Endometrium (tissue), 2 donors: ENCODE data around the gene C4orf36.
"Not testable (repeated sequence)": the region's sequence is repeated elsewhere in the genome, so short reads cannot be mapped to it uniquely, and the experiment has no call there.

Source experiments
- FAIRE-seq: peaks from 2 replicates; lab custom pipeline; 2012; peaks lifted over from hg19 to GRCh38; lab: Jason Lieb, UNC
- donor health status: control.
- donor health status: control.

Gene C4orf36

DNA sequence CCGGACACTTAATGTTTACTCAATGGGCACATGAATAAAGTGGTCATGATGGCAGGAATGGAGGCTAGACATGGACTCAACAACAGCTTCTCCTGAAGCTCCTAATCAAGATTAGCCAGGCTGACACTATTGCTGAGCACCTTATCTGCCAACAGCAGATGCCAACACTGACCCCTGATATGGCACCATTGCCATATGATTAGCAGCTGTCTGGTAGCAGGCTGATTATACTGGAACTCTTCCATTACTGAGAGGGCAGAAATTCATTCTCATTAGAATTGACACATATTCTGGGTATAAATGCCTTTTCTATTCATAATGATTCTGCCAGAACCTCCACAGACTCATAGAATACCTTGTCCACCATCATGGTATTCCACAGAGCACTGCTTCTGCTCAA is 24.2 kb upstream of the C4orf36 start:
- no peak for FAIRE-seq

DNA sequence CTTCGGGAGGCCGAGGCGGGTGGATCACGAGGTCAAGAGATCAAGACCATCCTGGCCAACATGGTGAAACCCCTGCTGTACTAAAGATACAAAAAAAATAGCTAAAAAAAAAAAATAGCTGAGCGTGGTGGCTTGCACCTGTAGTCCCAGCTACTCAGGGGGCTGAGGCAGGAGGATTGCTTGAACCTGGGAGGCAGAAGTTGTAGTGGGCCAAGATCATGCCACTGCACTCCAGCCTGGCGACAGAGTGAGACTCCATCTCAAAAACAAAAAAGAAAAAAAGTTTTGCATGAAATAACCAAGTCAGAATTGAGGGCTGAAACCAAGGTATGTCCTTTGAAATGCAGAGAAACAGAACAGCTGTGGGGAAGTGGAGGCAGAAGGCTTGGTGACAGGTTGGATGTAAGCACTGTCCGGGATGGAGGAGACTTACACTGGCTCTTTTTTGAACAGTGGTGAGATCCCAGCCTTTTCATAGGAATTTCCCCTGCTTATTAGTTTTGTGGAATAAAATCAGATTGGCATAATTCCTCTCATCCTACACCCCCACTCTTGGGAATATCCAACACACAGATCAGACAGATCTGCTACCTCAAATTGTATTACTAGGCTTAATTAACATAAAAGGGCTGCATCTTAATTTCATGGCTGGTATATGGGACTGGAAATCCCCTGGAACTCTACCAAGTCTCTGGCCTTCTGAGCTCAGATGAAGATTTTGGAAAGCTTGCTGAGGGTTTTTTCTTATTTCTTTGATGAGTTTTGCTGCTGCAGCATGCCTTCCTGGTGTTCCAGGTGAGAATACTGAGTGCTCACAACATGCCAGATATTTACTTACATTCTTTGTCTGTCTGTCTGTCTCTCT is 18.8 kb upstream of the C4orf36 start:
- no peak for FAIRE-seq

DNA sequence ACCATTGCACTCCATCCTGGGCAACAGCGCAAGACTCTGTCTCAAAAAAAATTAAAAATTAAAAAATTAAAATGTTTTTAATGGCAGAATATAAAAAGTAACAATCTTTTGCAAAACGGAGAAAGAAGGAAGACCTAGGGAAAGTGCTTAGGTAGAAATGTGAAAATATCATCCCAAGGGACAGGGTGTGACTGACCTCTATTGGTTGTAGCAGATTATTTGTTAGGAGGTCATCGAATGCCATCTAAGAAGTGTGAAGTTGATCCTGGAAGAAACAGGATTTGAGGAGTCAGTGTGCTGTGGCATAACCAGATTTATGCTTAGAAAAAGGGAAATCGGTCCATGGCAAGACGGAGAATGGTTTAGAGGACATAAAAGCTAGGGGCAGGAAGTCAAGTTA is 18.1 kb upstream of the C4orf36 start:
- FAIRE-seq: no peak

DNA sequence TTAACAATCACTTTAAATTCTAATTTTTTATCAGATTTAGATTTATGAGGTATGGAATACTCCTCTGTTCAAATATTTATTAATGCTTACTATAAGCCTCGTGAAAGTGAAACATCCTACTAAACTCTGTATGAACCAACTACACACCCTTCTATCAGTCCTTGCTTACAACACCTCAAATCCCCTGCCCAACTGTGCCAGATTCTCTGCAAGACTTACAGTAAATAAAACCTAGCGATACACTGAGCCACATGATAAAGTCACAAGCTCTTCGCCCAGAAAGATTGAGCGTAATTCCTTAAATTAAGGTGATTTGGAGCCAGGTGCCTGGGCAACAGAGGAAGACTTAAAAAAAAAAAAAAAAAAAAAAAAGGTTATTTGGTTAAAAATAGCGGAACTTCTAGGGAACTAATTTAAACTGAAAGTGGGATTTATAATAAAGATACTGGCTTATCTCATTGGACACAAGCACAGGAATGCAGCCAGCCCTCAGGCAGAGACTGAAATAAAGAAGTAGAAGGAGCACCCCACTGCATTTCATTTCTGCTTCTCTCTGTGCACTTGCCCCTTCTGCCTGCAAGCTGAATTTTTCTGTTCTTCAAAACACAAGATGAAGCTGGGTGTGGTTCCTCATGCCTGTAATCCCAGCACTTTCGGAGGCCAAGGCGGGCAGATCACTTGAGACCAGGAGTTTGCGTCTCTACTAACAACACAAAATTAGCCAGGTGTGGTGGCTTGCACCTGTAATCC is 17.5 kb upstream of the C4orf36 start:
- no peak for FAIRE-seq

DNA sequence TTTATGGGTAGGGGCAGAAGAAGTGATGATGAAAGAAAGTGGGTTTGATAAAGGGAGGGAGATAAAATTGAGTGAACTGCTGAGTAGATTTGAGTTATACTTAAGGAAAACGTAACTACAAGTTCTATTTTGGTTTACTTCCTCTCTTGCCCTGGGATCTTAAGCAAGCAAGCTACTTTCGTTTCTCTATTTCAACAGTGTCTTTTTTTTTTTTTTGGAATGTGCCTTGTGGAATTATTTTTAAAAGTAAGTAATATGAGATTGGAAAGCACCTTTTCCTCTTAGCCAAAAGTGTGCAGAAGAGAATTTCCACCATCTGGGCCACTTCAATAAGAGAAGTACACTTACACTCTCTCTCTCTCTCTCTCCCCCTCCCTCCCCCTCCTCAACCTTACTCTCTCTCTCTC is 16.0 kb upstream of the C4orf36 start:
- no peak for FAIRE-seq

DNA sequence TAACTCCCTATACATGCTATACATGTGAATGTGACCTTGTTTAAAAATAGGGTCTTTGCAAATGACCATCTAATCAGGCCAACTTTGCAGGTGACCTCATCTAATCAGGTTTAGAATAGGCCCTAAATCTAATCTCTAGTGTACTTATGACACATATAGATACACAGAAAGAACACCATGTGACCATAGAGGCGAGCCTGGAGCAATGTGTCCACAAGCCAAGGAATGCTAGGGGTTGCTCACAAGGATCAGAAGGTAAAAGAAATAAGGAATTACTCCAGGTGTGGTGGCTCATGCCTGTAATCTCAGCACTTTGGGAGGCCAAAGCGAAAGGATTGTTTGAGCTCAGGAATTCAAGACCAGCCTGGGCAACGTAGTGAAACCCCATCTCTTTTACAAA is 9.6 kb upstream of the C4orf36 start:
- no peak for FAIRE-seq

DNA sequence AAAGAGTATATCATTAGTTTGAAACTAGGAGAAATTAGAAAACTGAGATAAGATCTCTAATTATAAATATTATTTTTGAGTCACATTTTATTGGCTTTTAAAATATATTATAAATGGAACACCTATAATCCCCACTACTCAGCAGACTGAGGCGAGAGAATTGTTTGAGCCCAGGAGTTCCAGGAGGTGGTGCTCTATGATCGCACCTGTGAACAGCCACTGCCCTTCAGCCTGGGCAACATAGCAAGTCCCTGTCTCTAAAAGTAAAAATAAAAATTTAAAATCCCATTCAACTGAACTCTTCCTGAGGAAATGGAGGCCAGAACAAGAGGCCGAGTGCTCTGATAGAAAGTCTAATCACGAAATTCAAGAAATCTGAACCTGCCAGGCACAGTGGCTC is 6.3 kb upstream of the C4orf36 start:
- FAIRE-seq: no peak

DNA sequence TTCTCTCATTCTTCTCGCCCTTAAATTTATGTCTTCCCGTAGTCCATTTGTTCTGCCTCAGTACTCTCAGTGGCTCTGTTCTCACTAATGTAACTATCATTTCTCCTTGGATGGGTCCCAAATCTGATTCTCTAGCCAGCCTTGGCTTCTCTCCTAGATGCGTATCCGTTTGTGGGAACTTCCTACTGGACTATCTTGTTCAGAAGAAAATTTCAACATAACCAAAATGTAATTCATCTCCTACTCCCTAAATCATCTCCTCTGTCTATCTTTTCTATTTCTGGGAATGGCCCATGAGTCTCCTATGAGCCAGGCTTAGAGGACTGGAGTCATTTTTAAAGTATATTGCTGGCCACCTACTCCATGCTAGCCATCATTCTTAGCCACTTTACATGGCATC is 4.4 kb upstream of the C4orf36 start:
- FAIRE-seq: no peak

DNA sequence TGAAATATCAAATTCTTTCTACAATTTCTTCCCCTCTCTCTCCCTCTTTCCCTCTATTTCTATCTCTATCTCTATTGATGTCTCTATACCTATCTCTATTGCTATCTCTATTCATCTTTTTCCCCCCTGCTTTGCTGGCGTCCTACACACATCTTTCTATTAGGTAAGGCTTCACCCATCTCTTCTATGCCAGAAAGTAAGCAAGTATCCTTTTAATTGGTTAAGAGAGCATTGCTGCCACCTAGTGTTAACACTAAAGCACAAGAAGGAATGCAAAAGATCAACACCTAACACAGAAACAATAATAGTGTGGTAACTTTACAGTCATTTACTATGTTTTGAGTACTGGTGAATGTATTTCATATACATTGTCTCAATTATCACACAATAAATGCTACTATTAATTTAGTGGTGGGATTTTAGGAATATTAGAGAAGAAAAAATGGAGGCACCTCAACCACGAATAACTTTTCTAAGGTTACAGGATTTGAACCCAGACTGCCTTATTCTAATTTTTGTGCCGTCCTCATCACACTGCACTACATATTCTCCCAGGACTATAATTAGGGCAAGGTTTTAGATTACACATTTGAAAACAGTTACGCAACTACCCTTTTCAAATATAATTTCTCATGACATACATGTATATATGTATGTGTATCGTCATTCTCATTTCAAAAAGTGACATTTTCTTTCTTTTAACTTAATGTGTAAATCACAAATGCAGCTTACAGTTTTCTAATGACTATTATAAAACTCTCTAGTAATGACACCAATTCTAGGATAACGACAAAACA is 3.7 kb upstream of the C4orf36 start:
- FAIRE-seq: peak; percentile 93

DNA sequence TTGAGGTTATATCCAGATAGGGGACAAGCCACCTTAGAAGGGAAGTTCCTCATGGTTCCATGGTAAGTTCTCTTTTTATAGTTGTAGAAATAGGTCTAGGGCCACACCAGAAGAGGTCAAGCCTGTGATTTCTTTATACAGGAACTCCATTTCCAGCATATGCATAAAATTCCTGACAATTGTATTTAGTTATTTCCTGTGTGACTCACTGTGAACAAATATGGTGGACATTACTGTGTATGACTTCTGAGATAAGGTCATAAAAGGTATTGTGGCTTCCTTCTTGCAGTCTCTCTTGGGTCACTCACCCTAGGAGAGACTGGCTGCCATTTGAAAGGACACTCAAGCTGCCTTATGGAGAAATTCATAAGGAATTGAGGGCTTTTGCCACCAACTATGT is 2.2 kb upstream of the C4orf36 start:
- no peak for FAIRE-seq

DNA sequence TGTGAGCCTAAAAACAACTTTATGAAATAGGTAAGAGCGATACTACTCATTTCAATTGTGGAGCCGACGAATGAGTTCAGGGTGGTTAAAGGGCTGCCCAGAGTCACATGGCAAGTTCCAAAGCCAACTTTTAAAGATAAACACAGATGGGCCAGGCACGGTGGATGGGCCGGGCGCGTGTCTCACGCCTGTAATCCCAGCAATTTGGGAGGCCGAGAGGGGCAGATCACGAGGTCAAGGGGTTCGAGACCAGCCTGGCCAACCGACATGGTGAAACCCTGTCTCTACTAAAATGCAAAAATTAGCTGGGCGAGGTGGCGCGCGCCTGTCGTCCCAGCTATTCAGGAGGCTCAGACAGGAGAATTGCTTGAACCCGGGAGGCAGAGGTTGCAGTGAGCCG is 914 bp upstream of the C4orf36 start:
- no peak for FAIRE-seq

DNA sequence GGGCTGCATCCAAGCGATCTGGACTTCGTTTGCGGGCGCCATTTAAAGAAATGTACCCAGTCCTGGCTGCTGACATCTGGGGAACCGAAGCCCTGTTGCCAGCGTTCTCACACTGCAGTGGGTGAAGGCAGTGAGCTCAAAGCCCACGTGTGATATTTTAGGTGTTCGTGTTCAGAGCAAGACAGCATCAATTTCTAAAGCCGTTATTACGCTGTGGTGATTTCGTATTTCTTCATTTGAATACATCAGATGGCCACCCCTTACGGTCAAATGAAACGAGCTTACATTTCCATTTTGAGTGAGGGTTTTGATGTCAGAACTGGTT is 376 bp upstream of the C4orf36 start:
- FAIRE-seq: no peak

DNA sequence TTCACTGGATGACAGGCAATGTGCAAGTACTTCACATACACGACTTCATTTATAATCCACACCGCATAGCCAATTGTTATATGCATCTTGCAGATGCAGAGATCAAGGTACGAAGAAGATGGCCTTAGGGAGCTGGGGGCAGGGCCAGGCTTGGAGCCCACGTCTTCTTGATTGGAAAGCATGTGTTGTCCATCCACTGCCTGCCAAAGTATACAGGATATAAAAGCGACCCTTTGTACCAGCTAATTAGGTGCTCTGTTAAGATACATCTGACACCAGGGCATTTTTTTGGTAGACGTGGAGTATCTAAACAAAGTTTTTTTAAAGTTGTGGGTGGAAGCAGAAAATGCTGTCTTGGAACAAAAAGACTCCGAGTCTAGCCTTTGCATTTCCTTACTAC is 1.4 kb downstream of the C4orf36 start:
- FAIRE-seq: no peak

DNA sequence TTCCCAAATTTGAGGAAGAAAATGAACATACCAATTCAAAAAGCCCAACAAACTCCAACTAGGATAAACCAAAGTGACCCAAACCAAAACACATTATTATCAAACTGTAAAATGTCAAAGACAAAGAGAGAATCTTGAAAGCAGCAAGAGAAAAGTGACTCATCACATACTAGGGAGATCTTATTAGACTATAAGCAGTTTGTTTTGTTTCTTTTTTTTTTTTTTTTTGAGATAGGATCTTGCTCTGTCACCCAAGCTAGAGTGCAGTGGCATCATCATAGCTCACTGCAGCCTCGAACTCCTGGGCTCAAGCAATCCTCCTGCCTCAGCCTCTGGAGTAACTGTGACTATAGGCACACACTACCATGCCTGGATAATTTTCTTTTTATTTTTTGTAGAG is 12.6 kb downstream of the C4orf36 start:
- FAIRE-seq: no peak

DNA sequence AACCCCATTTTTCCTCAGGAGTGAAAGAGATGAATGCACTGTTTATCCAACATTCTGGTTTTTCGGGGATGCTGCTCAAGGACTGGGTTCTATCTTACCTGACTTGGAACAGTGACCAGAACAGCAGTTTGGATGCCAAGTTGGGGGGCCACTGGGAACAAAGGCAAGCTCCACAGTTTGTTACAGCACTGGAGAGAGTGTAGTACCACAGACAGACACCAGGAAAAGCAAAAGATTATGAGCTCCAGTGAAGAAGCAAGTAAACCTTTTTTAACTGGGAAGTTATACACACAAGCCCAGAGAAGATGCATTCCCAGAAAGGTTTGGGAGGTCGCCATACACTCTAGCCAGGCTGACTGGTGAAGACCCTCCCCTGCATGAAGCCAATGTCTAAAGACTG is 13.6 kb downstream of the C4orf36 start:
- no peak for FAIRE-seq

DNA sequence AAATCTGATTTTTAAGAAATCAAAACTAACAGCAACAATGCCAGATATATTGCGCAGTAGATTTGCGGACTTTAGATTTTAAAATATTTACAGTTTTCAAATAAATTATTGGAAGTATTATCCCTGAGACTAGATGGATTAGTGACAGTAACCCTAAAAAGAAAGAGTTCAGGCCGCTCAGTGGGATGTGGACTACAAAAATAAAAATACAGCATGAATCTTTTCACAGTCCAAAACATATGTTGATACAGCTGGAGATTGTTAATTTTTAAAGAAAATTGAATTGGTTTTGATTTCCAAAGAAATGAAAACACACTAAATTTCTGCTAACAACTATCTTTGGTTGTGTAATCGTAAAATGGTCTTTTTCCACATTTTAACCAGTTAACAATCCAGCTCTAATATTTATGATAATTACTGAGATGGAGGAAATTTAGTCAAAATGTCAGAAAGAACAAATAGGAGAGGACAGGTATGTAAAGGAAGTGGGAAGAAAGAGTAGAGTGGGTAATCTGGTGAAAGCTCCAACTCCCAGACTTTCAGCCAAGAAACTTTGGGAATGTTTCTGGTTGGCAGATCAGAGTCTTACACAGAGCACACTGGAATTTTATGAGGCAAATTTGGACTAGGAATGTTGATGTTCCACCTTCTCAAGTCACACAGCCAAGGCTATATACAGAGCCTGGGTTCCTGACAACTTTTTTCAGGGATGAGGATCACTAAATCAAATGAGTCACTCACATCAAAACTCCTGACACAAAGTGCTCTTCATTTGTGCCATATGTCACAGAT is 15.1 kb downstream of the C4orf36 start:
- FAIRE-seq: peak; percentile 97

DNA sequence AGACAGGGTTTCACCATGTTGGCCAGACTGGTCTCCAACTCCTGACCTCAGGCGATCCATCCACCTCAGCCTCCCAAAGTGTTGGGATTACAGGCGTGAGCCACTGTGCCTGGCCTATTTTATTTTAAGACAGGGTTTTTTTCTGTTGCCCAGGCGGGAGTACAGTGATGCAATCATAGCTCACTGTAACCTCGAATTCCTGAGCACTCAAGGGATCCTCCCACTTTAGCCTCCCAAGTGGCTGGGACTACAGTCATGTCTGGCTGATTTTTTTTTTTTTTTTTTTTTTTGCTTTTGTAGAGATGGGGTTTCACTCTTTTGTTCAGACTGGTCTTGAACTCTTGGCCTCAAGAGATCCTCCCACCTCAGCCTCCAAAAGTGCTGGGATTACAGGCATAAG is 16.8 kb downstream of the C4orf36 start:
- FAIRE-seq: not testable (repeated sequence)

DNA sequence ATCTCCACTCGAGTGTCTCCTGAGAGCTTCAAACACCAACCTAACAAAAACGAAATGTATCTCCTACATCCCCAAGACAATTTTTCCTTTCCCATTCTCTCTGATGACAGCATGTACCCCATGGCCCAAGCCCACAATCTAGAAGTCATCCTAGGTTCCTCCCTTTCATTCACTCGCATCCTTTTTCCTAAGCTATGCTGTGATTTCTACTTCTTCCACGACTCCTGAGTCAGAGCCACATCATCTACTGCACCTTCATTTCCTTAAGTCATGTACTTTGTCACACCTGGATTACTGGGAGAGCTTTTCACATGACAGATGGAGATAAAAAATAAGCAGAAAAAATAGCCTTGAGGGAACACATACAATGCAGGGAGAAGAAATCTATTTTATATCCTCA is 20.1 kb downstream of the C4orf36 start:
- no peak for FAIRE-seq

DNA sequence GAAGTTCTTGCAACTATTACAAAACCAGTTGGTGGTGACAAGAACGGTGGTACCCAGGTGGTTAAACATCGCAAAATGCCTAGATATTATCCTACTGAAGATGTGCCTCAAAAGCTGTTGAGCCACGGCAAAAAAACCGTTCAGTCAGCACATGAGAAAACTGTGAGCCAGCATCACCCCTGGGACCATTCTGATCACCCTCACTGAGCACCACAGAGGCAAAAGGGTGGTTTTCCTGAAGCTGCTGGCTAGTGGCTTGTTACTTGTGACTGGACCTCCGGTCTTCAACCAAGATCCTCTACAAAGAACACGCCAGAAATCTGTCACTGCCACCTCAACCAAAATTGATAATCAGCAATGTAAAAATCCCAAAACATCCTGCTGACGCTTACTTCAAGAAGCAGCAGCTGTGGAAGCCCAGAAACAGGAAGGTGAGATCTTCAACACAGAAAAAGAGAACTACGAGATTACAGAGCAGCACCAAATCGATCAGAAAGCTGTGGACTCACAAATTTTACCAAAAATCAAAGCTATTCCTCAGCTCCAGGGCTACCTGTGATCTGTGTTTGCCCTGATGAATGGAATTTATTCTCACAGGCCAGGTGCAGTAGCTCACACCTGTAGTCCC is 21.7 kb downstream of the C4orf36 start:
- FAIRE-seq: no peak

DNA sequence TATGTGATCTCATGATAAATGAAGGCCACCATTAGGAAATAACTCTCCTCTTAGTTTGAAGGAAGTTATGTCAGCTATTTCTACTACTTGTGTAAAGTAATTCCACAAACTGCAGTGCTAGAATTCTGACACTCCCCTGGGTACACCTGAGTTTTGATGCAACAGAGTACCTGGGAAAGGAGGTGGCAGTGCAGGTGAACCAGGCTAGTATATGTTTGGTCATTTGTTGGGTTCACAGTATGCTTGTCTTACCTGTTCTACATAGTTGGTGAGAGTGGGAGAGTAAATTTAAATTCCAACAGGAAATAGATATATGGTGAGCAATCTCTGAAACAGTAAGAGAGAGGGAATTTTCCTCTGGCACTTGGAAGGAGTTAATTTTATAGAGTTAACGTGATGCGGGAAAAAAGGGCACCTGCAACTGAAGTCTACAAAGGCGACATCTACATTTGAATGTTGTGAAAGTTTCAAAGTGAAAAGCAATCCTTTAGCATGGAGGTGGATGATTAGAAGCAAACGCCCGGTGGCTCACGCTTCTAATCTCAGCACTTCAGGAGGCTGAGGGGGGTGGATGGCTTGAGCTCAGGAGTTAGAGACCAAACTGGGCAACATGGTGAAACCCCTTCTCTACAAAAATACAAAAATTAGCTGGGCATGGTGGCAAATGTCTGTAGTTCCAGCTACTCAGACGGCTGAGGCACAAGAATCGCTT is 34.7 kb downstream of the C4orf36 start:
- FAIRE-seq: no peak

DNA sequence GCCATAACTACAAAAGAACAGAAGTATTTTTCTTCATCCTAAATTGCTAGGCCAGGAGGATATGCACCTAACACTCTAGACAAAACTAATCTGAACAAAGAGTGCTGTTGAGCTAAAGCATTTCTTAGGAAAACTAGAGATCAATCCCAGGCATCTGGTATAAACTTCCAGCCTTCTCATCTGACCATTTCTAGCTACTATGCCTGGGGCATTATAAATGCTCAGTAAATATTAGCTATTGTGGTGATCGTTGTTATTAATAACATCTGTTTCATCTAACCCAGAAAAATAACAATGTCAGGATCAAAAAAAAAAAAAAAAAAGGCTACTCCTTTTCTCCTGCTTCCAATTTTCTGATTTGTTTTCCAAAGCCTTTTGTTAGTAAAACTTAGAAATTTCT is 35.3 kb downstream of the C4orf36 start:
- FAIRE-seq: peak; percentile 95
